Liver (tissue), 9 donors: ENCODE results near the gene NYNRIN. TPM values are rescaled to one million over a fixed set of nuclear protein-coding genes. Genes with fewer than 3 reads are reported as not detected.

ENCODE experiments used
- DNase-seq: peaks from one replicate; pipeline ENCODE4 v3.0.0-alpha.2; 2017; ENCODE audit warnings: low spot score
- H3K27ac ChIP-seq, 2 donors: one replicate each; pipeline ENCODE4 v1.7.0; 2013; ENCODE audit warnings: inconsistent platforms in 2 of 2, low read length in 2 of 2, control low read depth in 1 of 2, low read depth in 1 of 2, mild to moderate bottlenecking in 1 of 2
- H3K27me3 ChIP-seq, 4 donors: one replicate each; pipeline versions ENCODE4 v1.6.1 to v1.7.0; 2013; ENCODE audit warnings: low read length in 3 of 4, inconsistent platforms in 1 of 4, mild to moderate bottlenecking in 1 of 4, moderate library complexity in 1 of 4; ENCODE audit not compliant: control insufficient read depth in 4 of 4, insufficient read depth in 4 of 4
- H3K36me3 ChIP-seq, 4 donors: one replicate each; pipeline versions ENCODE4 v1.6.1 to v1.7.0; 2013; ENCODE audit warnings: low read length in 3 of 4, mild to moderate bottlenecking in 3 of 4, low read depth in 1 of 4, moderate library complexity in 1 of 4; ENCODE audit not compliant: control insufficient read depth in 4 of 4, insufficient read depth in 3 of 4
- H3K4me1 ChIP-seq, 4 donors: one replicate each; pipeline versions ENCODE4 v1.6.1 to v1.7.0; 2013; ENCODE audit warnings: low read length in 3 of 4, mild to moderate bottlenecking in 3 of 4, moderate library complexity in 1 of 4; ENCODE audit not compliant: control insufficient read depth in 4 of 4, insufficient read depth in 4 of 4
- H3K4me3 ChIP-seq, 3 donors: one replicate each; pipeline versions ENCODE4 v1.6.1 to v1.7.0; 2013; ENCODE audit warnings: low read length in 3 of 3, control low read depth in 1 of 3, low read depth in 1 of 3, mild to moderate bottlenecking in 1 of 3
- H3K9ac ChIP-seq, 2 donors: one replicate each; pipeline ENCODE4 v1.7.0; 2013; ENCODE audit warnings: low read length in 2 of 2, mild to moderate bottlenecking in 2 of 2, moderate library complexity in 2 of 2, control low read depth in 1 of 2, low read depth in 1 of 2
- H3K9me3 ChIP-seq, 4 donors: one replicate each; pipeline versions ENCODE4 v1.6.1 to v1.7.0; 2013; ENCODE audit warnings: low read length in 3 of 4; ENCODE audit not compliant: control insufficient read depth in 4 of 4
- ATF3 ChIP-seq: IDR thresholded peaks from 2 replicates; pipeline ENCODE4 v1.6.1; 2016; ENCODE audit warnings: antibody characterized with exemption
- CTCF ChIP-seq: fragments of 150-350 bp; IDR thresholded peaks from 2 replicates; pipeline ENCODE4 v1.5.1; 2017; ENCODE audit warnings: improper control_type of control experiment, low read depth, low read length; ENCODE audit not compliant: missing input control
- EGR1 ChIP-seq, 2 donors: IDR thresholded peaks; 2 replicates each; pipeline ENCODE4 v1.6.1; 2016 to 2018; ENCODE audit warnings: antibody characterized with exemption in 2 of 2, low read depth in 2 of 2
- FOXA1 ChIP-seq: IDR thresholded peaks from 2 replicates; pipeline ENCODE4 v1.6.1; 2016; ENCODE audit warnings: antibody characterized with exemption
- FOXA2 ChIP-seq: IDR thresholded peaks from 2 replicates; pipeline ENCODE4 v1.6.1; 2016; ENCODE audit warnings: antibody characterized with exemption
- GABPA ChIP-seq, 2 donors: IDR thresholded peaks in 1 of 2; conservative IDR thresholded peaks in 1 of 2; 2 replicates each; pipeline ENCODE4 v1.6.1; 2016; ENCODE audit warnings: antibody characterized with exemption in 2 of 2, mild to moderate bottlenecking in 1 of 2, moderate library complexity in 1 of 2
- HNF4A ChIP-seq, 2 donors: conservative IDR thresholded peaks; 2 replicates each; pipeline ENCODE4 v1.6.1; 2016; ENCODE audit warnings: antibody characterized with exemption in 2 of 2, mild to moderate bottlenecking in 2 of 2
- HNF4G ChIP-seq: IDR thresholded peaks from 2 replicates; pipeline ENCODE4 v1.6.1; 2016; ENCODE audit warnings: antibody characterized with exemption
- JUND ChIP-seq, 2 donors: IDR thresholded peaks; 2 replicates each; pipeline ENCODE4 v1.6.1; 2016; ENCODE audit warnings: antibody characterized with exemption in 2 of 2
- MAX ChIP-seq: IDR thresholded peaks from 2 replicates; pipeline ENCODE4 v1.6.1; 2016; ENCODE audit warnings: antibody characterized with exemption
- NR2F2 ChIP-seq: IDR thresholded peaks from 2 replicates; pipeline ENCODE4 v1.6.1; 2016; ENCODE audit warnings: antibody characterized with exemption
- RAD21 ChIP-seq, 2 donors: IDR thresholded peaks; 2 replicates each; pipeline ENCODE4 v1.6.1; 2016; ENCODE audit warnings: antibody characterized with exemption in 2 of 2, mild to moderate bottlenecking in 2 of 2
- REST ChIP-seq: IDR thresholded peaks from 2 replicates; pipeline ENCODE4 v1.6.1; 2016; ENCODE audit warnings: antibody characterized with exemption, mild to moderate bottlenecking
- RXRA ChIP-seq, 2 donors: IDR thresholded peaks; 2 replicates each; pipeline ENCODE4 v1.6.1; 2017 to 2018; ENCODE audit warnings: antibody characterized with exemption in 2 of 2, mild to moderate bottlenecking in 1 of 2
- SP1 ChIP-seq: IDR thresholded peaks from 2 replicates; pipeline ENCODE4 v1.6.1; 2018; ENCODE audit warnings: antibody characterized with exemption, mild to moderate bottlenecking
- TAF1 ChIP-seq: conservative IDR thresholded peaks from 2 replicates; pipeline ENCODE4 v1.6.1; 2016; ENCODE audit warnings: antibody characterized with exemption, mild to moderate bottlenecking
- WGBS: extraction: QIAGEN DNeasy Blood & Tissue Kit; methylation state at CpG from one replicate; pipeline ENCODE4 v1.1.7; 2013; 5-methylcytosine and 5-hydroxymethylcytosine counted together
- polyA plus RNA-seq, 2 donors: library from polyadenylated mRNA; stranded (reverse) in 1 of 2; unstranded in 1 of 2; fragments of 200-250 nt in 1 of 2; fragments of >200 nt in 1 of 2; fragmentation: Nextera tagmentation in 1 of 2; extraction: Ambion mirVana in 1 of 2; gene quantifications; one replicate each; pipeline versions ENCODE4 v1.2.1 to v1.2.3, GENCODE V29; 2013 to 2015
- total RNA-seq, 2 donors: library from RNA; depleted of rRNA; stranded (reverse); fragments of >200 nt; gene quantifications; one replicate each; pipeline ENCODE4 v1.2.3, GENCODE V29; 2014
- TF ChIP-seq, protein P1 (sequence below): IDR thresholded peaks from 2 replicates; pipeline ENCODE4 v1.6.1; 2016; ENCODE audit warnings: antibody characterized with exemption
- donor health status: healthy.
- donor health status: healthy.
- donor health status: healthy.
- donor health status: healthy.
- donor health status: healthy.

Gene NYNRIN
- total and polyA plus RNA-seq, 4 donors, result 0.89 to 11.0 (median 1.8) TPM

- 89% methylated on average over 3 of the region's 3 CpGs for WGBS
- H3K4me3 ChIP-seq, result no peak overlapping the region
Measured at GRCh38 chr14:24378327-24378726, 20.5 kb upstream of the NYNRIN start.

More at GRCh38 chr14:24378327-24378726, 20.5 kb upstream of the NYNRIN start:
- Histone ChIP-seq H3K4me1 (no peaks in the 10 kb centered on the region), H3K9ac (no peak overlapping the region), H3K36me3 (no peaks in the 10 kb centered on the region), H3K9me3 (no peaks in the 10 kb centered on the region), H3K27me3 (no peaks in the 10 kb centered on the region), H3K27ac (no peak overlapping the region)
- DNase-seq, result no peak
- no peak for TF ChIP-seq EGR1 (IDR thresholded peaks at IDR 0.05; ENCODE audit: low read depth in 2 of 2)
- TF ChIP-seq REST, result no peak
- TF ChIP-seq FOXA1, result no peak
- no peak for TF ChIP-seq GABPA (IDR thresholded peaks at IDR 0.05 in 1 of 2, conservative IDR thresholded peaks at IDR 0.05 in 1 of 2)
- no peak for TF ChIP-seq JUND (IDR thresholded peaks at IDR 0.05)
- no peak for TF ChIP-seq NR2F2
- TF ChIP-seq TAF1, result no peak
- no peak for TF ChIP-seq MAX
- TF ChIP-seq SP1, result no peak
- no peak for TF ChIP-seq RAD21 (IDR thresholded peaks at IDR 0.05)
- no peak for TF ChIP-seq HNF4G
- no peak for TF ChIP-seq RXRA (IDR thresholded peaks at IDR 0.05)
- TF ChIP-seq CTCF, result no peak
- TF ChIP-seq, protein P1, sequence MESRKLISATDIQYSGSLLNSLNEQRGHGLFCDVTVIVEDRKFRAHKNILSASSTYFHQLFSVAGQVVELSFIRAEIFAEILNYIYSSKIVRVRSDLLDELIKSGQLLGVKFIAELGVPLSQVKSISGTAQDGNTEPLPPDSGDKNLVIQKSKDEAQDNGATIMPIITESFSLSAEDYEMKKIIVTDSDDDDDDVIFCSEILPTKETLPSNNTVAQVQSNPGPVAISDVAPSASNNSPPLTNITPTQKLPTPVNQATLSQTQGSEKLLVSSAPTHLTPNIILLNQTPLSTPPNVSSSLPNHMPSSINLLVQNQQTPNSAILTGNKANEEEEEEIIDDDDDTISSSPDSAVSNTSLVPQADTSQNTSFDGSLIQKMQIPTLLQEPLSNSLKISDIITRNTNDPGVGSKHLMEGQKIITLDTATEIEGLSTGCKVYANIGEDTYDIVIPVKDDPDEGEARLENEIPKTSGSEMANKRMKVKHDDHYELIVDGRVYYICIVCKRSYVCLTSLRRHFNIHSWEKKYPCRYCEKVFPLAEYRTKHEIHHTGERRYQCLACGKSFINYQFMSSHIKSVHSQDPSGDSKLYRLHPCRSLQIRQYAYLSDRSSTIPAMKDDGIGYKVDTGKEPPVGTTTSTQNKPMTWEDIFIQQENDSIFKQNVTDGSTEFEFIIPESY, result no peak
- no peak for TF ChIP-seq FOXA2
- no peak for TF ChIP-seq ATF3
- no peak for TF ChIP-seq HNF4A (conservative IDR thresholded peaks at IDR 0.05)
